ENCODE measurements around the gene PSMD11.

PSMD11 gene

DNA sequence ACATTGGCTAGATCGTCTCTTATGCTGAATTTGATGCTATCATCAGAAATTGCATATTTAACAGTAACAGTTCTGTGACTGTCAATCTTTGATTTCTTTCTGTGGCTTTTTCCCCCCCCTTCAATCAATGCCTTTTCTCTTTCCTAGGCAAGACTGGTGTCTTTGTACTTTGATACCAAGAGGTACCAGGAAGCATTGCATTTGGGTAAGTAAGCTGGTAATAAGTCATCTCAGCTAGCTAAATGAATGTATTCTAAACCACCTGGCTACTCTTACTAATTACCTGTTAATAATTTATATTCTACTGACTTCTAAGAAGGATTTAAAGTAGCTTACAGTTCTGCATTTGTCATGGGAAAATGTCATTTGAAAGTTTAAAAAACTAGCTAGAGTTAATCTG, 20.1 kb downstream of the PSMD11 start:
- no peak for DNase-seq (ENCODE audit: low read depth, low spot score)

DNA sequence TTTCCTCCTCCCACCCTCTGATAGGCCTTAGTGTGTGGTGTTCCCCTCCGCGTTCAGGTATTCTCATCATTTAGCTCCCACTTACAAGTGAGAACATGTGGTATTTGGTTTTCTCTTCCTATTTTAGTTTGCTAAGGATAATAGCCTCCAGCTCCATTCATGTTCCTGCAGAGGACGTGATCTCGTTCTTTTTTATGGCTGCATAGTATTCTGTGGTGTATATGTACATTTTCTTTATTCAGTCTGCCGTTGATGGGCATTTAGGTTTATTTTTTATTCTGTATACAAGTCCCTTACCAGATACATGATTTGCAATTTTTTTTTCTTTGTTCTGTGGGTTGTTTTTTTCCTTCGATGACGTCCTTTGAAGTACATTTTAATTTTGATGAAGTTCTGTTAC, 23.6 kb downstream of the PSMD11 start:
- no peak for DNase-seq (ENCODE audit: low read depth, low spot score)

DNA sequence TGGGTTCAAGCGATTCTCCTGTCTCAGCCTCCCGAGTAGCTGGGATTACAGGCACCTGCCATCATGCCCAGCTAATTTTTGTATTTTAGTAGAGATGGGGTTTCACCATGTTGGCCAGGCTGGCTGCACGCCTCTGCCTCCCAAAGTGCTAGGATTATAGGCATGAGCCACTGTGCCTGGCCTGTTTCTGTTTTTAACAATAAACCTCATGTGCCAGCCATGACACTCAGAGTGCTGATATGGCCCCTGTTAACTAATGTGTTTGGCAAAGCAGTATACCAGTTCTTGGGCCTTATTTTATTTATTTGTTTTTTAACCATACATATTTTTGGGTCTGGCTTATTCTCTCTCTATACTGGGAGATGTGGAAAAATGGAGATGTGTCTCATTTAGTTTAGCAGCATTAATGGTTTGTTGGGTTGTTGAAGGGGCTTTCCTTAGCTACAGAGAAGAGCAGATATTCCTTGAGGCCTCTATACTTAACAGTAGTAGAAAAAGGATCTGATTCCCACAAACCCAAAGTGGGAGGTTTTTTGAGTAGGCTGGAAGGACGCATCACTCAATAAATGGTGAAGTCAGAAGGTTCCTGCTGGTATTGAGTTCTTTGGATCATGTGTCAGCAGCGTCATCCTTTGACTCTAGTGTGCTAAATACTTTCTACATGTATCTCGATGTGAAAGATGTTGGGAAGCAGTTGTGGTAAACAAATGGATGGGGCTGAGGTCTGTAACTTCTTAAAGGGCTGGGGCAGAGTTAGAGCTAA, 26.3 kb downstream of the PSMD11 start:
- DNase-seq (ENCODE audit: low read depth, low spot score): no peak

DNA sequence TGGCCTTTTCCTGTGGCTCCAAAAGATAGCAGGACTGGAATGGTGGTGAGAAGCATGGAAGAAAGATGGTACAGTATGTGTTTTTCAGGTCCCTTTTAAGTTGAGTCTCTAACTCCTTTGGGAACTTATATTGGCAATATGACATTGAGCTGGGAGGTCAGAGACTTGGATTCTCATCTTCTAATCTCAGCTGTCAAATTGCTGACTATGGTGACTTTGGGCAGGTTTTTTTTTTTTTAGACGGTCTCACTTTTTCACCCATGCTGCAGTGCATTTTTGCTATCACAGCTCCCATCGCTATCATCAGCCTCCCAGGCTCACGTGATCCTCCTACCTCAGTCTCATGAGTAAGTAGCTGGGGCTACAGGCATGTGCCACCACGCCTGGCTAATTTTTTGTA, 27.3 kb downstream of the PSMD11 start:
- DNase-seq (ENCODE audit: low read depth, low spot score): no peak

DNA sequence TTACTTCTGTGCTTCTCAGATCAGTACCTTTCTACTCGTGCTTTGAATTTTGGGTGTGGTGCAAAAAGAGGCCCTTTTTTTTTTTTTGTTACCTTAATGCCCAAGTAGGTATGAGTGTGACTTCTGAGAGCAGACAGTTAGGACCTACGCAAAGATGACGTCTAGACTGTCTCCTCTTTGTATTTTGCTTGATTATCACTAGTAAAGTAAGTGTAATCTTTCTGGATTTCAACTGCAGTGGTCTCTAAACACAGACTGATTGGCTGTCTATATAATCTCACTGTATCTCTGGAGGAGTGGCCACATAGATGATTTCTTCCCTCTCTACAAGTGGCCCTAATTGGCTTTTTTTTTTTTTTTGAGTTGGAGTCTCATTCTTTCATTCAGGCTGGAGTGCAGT, 30.9 kb downstream of the PSMD11 start:
- no peak for DNase-seq (ENCODE audit: low read depth, low spot score)

DNA sequence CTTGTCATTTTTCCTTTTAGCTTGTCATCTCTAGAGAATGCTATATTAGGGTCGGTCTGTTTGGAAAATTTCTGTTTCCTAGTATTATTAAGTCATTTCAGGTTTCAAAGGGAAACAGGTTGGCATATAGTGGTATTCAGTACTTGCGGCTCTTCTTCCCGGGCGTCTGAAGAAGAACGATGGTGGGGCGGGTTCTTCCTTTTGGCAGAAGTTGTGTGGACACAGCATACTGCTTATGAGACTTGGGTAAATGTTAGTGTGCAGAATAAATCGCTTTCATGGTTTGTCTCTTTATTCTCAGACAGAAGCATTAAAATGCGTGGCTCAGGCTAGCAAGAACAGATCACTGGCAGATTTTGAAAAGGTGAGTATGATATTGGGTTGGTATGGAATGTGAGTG, 32.9 kb downstream of the PSMD11 start:
- DNase-seq (ENCODE audit: low read depth, low spot score): no peak

DNA sequence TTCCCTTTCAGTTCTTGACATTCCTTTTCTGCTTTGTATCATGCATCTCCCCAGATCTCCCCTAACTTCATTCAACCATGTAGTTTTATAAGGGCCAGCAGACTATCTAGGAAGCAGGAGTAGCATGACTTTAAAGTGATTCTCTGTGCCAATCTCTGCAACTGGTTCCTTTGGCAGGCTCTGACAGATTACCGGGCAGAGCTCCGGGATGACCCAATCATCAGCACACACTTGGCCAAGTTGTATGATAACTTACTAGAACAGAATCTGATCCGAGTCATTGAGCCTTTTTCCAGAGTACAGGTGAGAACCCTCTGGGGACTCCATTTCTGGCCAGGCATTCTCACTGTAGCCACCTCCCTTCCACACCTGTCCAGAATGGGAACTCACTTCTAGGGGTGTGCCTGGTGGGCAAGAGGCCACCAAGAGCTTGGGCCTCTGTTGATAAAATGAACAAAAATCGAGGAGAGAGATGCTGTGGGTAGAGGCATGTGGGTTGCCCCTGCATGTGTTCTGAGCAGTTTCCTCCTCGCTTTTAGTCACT, 34.8 kb downstream of the PSMD11 start:
- DNase-seq (ENCODE audit: low read depth, low spot score): no peak

DNA sequence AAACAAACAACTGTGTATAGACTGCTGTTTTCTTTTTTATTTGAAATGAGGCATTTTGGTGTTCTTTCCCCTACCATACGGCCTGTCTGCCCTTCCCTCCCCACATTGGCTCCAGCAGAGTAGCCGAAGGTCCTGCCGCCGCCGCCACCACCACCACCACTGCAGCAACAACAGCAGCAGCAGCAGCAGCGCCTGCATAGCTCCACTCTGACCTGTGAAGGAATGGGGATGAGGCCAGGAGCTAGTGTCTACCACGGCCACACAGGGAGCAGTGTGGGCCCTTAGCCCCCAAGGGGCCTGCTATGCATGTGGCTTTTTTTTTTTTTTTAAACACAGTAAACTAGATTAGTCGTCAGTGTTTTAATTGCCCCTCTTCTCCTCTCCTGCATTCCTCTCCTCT, 36.9 kb downstream of the PSMD11 start:
- no peak for DNase-seq (ENCODE audit: low read depth, low spot score)

DNA sequence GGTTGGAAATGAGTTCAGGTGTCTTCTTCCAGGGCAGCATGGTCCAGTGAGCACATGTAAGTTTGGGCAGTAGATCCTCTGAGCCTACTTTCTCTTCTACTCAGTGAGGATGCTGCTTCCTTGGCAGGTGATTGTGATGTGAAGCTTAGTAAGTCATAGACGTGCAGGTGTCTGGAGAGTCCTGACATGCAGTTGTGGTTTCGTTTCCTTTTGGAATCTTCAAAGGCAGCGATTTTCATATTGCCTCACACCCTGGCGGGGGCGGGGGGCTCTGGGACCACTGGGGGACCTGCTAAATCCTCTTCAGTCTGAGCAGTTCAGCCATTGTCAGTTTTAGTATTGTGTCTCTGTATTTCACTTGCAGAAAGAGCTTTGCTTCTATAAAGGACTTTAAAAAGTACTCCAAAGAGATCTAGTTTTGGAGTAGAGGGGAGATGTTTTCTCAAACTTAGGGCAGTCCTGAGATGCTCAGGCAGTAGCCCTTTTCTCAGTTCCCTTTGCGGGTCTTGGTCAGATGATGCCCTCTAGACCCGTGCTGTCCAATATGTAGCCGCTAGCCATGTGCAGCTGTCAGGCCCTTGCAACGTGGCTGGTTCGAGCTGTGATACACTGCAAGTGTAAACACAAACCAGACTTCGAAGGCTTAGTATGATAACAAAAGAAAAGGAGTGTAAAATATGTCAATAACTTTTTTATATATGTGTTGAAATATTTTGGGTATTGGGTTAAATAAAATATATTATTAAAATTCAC, 38.4 kb downstream of the PSMD11 start:
- DNase-seq (ENCODE audit: low read depth, low spot score): no peak

DNA sequence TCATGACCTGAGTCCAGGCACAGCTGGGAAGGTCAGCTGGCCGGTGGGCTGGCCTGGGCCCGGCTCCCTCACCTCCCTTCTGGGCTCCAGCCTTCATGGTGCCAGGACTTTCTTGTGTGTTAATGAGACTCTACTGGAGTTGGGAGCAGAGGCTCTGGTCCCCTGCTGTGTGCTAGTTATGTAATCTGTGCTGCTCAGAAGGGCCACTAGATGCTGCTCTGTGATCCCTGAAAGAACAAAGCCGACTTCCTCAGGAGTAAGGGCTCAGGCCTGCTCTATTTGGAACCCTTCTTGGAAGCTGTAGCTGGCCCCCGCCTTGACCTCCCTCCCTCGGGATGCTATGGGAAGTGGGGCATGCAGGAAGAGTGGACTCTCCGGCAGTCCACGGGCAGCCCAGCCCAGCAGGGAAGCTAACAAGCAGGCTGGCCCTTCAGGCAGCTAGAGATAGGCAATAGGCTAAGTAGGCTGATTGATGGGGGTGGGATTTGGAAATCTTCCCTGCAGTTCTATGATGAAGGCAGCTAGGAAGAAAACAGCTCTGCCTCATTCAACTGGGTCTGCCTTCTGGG, 39.2 kb downstream of the PSMD11 start:
- DNase-seq (ENCODE audit: low read depth, low spot score): peak; percentile 86

DNA sequence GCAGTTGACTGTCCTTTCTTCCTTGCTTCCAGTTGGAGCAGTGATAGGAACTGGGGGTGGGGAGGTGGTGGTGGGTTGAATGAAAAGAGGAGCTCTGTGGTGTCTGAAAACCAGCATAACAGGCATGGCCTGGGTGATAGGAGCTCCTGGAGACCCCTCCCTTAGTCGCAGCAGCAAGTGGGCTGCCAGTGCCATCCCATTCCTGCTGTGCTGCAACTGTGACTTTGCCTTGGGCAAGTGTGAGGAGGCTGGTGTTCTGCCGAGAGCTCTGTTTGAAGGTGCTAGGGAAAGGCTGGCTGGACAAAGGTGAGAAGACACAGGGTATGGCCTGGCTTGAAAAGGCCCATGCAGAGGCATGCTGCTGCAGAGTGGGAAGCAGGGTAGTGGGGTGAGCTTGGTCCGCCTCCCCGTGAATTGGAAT, 39.7 kb downstream of the PSMD11 start:
- DNase-seq (ENCODE audit: low read depth, low spot score): no peak

DNA sequence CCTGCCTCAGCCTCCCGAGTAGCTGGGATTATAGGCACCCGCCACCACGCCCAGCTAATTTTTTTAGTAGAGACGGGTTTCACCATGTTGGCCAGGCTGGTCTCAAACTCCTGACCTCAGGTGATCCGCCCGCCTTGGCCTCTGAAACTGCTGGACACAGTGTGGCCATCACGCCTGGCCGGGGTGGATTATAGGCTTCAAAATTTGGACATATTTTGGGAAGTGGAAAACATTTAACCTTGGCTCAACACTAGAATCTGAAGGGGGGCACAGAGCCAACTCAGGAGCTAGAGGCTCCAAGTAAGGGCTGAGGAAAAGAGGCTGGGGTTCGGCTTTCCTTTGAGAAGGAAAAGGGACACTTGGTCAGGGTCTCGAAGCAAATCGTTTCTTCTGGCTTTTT, 40.3 kb downstream of the PSMD11 start:
- DNase-seq (ENCODE audit: low read depth, low spot score): no peak

DNA sequence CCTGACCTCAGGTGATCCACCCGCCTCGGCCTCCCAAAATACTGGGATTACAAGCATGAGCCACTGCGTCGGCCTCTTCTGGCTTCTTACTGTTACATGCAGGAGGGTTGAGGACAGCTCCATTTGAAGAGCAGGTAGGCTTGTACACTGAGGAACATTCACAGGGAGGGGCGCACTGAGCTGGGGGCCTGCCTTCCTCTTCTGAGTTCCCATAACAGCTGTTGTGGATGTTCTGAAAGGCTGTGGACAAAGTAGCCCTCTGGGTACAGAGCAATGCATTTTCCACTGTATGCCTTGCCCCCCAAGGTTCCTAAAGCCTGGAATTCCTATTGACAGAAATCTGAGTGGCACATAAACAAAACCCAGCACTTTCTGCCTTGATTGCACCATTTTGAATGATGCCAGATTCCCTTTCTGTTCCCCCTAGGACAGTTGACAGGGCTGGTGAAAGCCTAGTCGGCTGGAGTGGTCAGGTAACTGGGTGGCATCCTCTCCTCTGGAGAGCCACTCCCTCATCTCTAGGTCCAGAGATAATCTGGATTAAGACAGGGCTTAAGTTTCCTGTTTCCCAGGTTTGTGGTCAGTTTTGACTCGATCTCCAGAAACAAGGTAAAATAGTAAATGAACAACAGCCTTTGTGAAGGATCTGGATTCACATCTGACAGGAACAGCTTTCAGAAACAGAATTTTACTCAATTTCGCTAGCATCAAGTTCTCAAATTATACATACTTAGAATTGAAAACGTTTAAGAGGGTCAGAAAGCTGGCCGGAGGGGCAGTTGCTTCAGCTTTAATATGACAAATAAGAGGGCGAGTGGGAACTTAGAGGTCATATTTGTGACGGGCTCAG, 41.2 kb downstream of the PSMD11 start:
- DNase-seq (ENCODE audit: low read depth, low spot score): no peak

DNA sequence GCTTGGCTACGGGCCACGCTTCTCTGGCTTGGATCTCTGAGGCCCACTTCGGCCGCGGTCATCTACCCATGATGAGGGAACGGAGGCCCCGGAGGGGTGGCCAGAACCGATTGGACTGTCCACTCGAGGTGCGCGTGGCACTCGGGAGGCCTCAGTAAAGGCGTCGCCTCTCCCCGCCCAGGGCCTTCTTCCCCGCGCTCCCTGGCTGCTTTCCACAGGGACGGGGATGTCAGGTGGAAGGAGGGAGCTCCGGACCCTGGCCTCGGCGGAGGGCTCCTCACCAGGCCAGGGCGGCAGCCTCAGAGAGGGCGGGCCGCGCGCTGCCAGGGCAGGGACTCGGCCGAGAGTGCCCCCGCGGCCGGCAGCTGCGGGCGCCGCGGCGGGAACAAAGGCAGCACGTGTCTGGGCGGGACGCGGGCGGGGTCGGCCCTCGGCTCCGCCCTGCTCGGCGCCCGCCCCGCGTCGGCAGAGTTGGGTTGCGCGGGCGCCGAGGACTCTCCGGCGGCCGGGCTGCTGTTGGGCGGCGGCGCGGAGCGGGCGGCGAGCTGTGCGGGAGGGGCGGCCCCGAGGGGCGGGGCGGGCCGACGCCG, 41.9 kb downstream of the PSMD11 start:
- DNase-seq (ENCODE audit: low read depth, low spot score): peak; percentile 89

DNA sequence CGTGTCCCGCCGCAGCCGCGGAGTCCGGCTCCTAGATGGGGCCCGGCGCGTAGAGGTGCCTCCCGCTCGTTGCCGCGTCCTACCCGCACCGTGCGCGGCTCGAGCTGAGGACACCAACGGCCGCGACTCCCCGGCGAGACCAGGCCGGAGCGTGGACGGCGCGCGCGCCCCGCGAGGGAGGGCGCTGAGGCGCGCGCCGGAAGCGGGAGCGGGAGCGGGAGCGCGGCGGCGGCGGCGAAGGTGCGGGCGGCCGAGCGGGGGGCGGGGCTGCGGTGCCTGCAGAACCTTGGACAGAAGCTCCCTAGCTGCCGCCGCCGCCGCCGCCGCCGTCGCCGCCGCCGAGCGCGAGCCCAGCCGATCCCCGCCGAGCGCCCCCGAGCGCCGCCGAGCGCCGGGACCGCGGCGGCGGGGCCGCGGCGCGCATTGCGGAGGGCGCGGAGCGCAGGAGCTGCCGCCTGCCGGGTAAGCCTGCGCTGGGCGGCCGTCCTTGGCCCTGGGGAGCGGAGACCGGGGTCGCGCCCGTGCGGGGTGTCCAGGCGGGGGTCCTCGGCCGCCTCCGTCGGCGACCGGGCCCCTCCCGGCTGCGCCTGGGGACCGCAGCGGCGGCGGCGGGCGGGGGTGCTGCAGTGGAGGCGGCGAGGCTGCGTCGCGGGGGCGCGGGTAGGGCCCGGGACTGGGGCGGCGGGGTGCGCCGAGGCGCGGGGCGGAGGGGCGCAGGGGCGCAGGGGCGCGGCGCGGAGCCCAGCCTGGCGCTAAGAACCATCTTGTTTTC, 42.6 kb downstream of the PSMD11 start, which contains the start of gene CDK5R1:
TSS of gene CDK5R1 (plus strand) at position 293 of the 772 bp plus-strand sequence. CDS start 628 bp downstream, outside the sequence.
- DNase-seq (ENCODE audit: low read depth, low spot score): peak; percentile 93

DNA sequence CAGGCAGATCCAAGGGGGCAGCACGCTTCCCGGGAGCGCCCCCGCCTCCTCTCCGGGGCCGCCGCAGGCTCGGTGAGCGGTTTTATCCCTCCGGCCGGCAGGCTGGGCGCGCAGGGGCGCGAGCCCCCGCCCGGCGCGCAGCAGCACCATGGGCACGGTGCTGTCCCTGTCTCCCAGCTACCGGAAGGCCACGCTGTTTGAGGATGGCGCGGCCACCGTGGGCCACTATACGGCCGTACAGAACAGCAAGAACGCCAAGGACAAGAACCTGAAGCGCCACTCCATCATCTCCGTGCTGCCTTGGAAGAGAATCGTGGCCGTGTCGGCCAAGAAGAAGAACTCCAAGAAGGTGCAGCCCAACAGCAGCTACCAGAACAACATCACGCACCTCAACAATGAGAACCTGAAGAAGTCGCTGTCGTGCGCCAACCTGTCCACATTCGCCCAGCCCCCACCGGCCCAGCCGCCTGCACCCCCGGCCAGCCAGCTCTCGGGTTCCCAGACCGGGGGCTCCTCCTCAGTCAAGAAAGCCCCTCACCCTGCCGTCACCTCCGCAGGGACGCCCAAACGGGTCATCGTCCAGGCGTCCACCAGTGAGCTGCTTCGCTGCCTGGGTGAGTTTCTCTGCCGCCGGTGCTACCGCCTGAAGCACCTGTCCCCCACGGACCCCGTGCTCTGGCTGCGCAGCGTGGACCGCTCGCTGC, 43.3 kb downstream of the PSMD11 start:
- DNase-seq (ENCODE audit: low read depth, low spot score): peak; percentile 52

DNA sequence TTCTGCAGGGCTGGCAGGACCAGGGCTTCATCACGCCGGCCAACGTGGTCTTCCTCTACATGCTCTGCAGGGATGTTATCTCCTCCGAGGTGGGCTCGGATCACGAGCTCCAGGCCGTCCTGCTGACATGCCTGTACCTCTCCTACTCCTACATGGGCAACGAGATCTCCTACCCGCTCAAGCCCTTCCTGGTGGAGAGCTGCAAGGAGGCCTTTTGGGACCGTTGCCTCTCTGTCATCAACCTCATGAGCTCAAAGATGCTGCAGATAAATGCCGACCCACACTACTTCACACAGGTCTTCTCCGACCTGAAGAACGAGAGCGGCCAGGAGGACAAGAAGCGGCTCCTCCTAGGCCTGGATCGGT, 43.9 kb downstream of the PSMD11 start:
- no peak for DNase-seq (ENCODE audit: low read depth, low spot score)

DNA sequence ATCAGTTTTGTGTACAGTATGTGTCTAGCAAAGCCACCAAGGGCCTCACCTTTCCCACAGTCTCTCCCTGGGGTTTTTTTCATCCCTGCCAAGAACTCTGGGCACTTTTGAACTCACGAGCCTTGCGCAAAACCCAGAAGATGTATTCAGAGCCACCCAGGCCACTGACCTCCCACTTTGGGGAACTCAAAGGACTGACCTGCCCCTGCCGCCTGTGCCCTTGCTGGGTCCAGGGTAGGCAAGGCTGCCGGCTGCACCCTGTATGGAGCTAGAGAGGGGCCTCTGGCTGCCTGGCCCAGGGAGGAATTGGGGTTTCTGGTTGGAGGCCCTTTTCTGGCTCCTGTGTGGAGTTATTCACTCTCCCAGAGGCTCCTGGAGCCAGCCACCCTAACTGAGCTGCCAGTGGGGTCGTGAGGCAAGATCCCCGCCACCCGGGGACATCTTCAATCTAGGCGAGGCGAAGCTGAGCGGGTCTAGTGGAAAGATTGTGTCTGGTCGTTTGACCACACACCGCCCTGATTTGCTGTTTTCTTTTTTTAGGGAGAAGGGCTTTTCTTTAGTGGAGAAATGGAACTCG, 44.4 kb downstream of the PSMD11 start:
- no peak for DNase-seq (ENCODE audit: low read depth, low spot score)

DNA sequence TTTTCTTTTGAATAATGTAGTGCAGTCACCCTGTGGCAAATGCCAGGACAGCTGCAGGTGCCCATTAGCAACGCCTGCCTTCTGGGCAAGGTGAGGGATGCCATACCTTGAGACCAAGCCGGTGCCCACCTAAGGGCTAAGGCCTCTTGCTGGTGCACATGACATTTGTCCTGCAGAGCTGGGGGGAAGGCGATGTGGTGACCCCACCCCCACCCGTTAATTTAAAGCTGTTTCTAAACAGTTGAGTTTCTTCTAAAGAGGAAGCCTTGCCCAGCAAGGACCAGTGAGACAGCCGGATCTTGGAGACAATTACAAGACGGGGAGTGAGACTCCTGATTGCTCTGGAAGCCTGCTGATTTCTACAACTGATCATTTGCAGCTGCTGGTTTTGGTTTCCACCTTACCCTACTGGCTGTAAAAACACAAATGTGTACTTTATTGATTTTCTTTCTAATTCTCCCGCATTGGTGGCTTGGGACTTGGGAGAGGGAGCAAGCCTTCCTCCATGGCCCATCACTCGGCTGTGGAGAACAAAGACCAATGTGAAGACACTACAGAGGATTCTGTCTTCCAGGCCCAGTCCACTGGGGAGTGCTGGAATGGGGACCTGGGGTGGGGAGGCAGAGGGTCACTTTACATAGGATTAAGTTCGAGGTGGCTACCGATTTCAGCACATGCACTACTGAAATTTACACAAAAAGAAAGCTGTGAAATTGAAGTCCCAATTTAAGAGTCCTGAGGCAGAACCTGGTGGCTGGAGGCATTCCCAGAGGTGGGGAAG, 45.2 kb downstream of the PSMD11 start:
- DNase-seq (ENCODE audit: low read depth, low spot score): no peak

Measured in astrocyte of the hippocampus (primary cell).